LHCN-M2 (cell line): ENCODE results near the gene DAP3. TPM values are rescaled to one million over a fixed set of nuclear protein-coding genes. Genes with fewer than 3 reads are reported as not detected.

Experiments
- DNase-seq: peaks from one replicate; pipeline ENCODE4 v3.0.0-alpha.2; 2012; ENCODE audit warnings: low read depth
- total RNA-seq: library from RNA; depleted of rRNA; stranded (reverse); fragments of >200 nt; gene quantifications from 2 replicates; pipeline ENCODE4 v1.2.3, GENCODE V29; 2014; rRNA removed

DAP3 gene
- total RNA-seq, 1 experiment from 2014 or later: 78.7 TPM

DNA sequence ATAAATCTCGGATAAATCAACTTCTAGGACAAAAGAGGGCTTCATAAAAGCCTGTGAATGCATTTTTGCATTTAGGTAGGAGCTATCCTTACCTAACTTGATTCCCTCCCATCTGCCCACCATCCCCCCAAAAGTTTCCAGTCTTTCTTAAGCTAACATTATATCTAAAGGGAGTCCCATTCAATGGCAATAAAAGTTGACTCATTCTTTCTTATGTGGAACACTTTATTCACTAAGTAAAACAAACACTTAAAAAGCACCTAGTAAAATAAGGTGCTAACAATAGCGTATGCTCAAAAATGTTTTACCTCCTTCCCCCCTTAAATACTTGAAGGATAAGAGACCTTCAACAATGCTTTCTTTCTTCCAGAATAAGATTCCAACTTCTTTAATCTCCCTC lies 84.3 kb downstream of the DAP3 start:
- DNase-seq: no peak

DNA sequence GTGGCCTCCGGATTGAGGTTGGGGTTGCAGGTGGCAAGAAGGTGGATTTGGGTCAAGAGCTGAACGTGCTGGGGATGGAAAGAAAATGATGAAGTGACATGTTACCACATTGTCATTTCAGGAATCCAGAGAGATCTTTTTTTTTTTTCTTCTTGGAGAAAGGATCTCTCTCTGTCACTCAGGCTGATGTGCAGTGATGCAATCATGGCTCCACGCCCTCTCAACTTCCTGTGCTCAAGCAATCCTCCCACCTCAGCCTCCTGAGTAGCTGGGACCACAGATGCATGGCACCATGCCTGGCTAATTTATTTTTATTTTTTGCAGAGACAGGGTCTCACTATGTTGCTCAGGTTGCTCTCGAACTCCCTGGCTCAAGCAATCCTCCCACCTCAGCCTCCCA lies 87.5 kb downstream of the DAP3 start:
- DNase-seq: peak; percentile 7

DNA sequence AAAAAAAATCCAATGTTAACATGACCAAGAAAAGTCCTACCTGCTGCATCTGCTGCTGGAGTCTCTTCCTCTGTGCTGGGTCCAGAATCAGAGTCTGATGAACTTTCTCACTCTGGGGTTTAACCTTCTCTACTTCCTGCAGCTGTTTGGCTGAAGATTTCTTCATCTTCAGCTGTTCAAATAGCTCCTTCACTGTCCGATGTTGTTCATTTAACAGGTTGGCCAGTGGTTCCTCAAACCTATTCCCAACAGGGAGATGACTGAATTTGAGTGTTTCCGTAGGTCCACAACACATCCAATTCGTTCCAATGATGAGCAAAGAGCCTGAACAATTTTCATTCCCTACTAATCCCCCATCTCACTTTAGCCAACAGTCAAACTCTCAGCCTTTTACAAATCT lies 88.7 kb downstream of the DAP3 start:
- DNase-seq: peak; percentile 84

Other genes with a start within 250 kb of the DAP3 start
- 19.2 and 24.2 TPM in 2 replicates for gene ASH1L, start 126.3 kb upstream of the DAP3 start, total RNA-seq
- gene MSTO1, start 78.9 kb upstream of the DAP3 start, total RNA-seq: 25.5 and 31.5 TPM in 2 replicates
- 31.0 and 35.4 TPM in 2 replicates for gene YY1AP1, start 317 bp upstream of the DAP3 start, total RNA-seq
- gene GON4L, start 168.1 kb downstream of the DAP3 start, total RNA-seq: 20.5 and 21.1 TPM in 2 replicates
- 14.5 and 17.4 TPM in 2 replicates for gene SYT11, start 170.5 kb downstream of the DAP3 start, total RNA-seq
- gene RIT1, start 222.3 kb downstream of the DAP3 start, total RNA-seq: 23.1 and 32.9 TPM in 2 replicates
- gene KHDC4, start 245.3 kb downstream of the DAP3 start, total RNA-seq: 29.6 and 30.3 TPM in 2 replicates